Measurements from ENCODE around the gene COLEC12.

The COLEC12 gene

DNA sequence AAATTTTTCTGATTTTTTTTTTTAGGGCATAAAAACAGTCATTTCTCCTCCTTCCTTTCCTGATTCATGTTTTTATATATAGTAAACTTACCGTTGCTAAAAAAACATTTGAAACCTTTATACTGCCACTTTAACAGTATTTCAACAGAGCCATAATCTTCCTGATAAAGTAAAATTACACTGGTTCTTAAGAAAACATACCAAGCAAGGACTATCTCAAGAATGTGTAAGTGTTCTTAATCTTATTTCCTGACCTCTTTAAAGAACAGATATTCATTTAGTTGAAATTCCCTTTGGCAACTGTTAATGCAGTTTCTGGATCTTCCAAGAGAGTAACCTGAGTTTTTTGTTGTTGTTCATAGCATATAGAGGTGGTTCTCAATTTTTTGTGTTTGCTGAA is 26.6 kb upstream of the COLEC12 start:
- H3K9ac ChIP-seq (ENCODE audit: low read depth, low read length, poor library complexity, severe bottlenecking), result no peak overlapping the region
- no peak overlapping the region for H3K4me3 ChIP-seq (ENCODE audit: low read length, poor library complexity, severe bottlenecking)
- no peaks in the 10 kb centered on the region for H3K79me2 ChIP-seq (ENCODE audit: insufficient read depth, low read length)
- H4K20me1 ChIP-seq (ENCODE audit: insufficient read depth, low read length, poor library complexity, severe bottlenecking), result no peaks in the 10 kb centered on the region
- no peaks in the 10 kb centered on the region for H3K9me2 ChIP-seq (replicated peaks; ENCODE audit: low read depth, low read length)
- H3K9me3 ChIP-seq (ENCODE audit: insufficient read depth, low read depth, low read length), result peaks cover 10% of the 10 kb centered on the region; the same call in 1 of the 2 replicates
- no peaks in the 10 kb centered on the region for H3K36me3 ChIP-seq (ENCODE audit: insufficient read depth, low read length)
- H3K4me2 ChIP-seq (ENCODE audit: low read depth, low read length, poor library complexity, severe bottlenecking), result no peak overlapping the region
- no peaks in the 10 kb centered on the region for H3K27me3 ChIP-seq (ENCODE audit: insufficient read depth, low read length, poor library complexity, severe bottlenecking)
- H2AFZ ChIP-seq (ENCODE audit: low read length), result no peak overlapping the region
- no peak for TF ChIP-seq CTCF (conservative IDR thresholded peaks at IDR 0.05; ENCODE audit: low read length)
- TF ChIP-seq EZH2phosphoT487 (IDR thresholded peaks at IDR 0.05; ENCODE audit: borderline replicate concordance), result no peak
- no peaks in the 10 kb centered on the region for H3F3A ChIP-seq (ENCODE audit: low read depth)
- no peaks in the 10 kb centered on the region for H3K4me1 ChIP-seq (ENCODE audit: insufficient read depth, low read length, poor library complexity, severe bottlenecking)

- no peak overlapping the region for H2AFZ ChIP-seq (ENCODE audit: low read length)
- no peak overlapping the region for H3K4me3 ChIP-seq (ENCODE audit: low read length, poor library complexity, severe bottlenecking)
- H3K4me2 ChIP-seq (ENCODE audit: low read depth, low read length, poor library complexity, severe bottlenecking), result no peak overlapping the region
- no peaks in the 10 kb centered on the region for H3F3A ChIP-seq (ENCODE audit: low read depth)
- H3K79me2 ChIP-seq (ENCODE audit: insufficient read depth, low read length), result no peaks in the 10 kb centered on the region
- no peak for TF ChIP-seq EZH2phosphoT487 (IDR thresholded peaks at IDR 0.05; ENCODE audit: borderline replicate concordance)
- no peak for TF ChIP-seq CTCF (conservative IDR thresholded peaks at IDR 0.05; ENCODE audit: low read length)
- no peaks in the 10 kb centered on the region for H4K20me1 ChIP-seq (ENCODE audit: insufficient read depth, low read length, poor library complexity, severe bottlenecking)
- H3K9me2 ChIP-seq (replicated peaks; ENCODE audit: low read depth, low read length), result no peaks in the 10 kb centered on the region
- H3K9me3 ChIP-seq (ENCODE audit: insufficient read depth, low read depth, low read length), result peaks cover 10% of the 10 kb centered on the region; the same call in 1 of the 2 replicates
- no peaks in the 10 kb centered on the region for H3K4me1 ChIP-seq (ENCODE audit: insufficient read depth, low read length, poor library complexity, severe bottlenecking)
- H3K36me3 ChIP-seq (ENCODE audit: insufficient read depth, low read length), result no peaks in the 10 kb centered on the region
- H3K27me3 ChIP-seq (ENCODE audit: insufficient read depth, low read length, poor library complexity, severe bottlenecking), result no peaks in the 10 kb centered on the region
- no peak overlapping the region for H3K9ac ChIP-seq (ENCODE audit: low read depth, low read length, poor library complexity, severe bottlenecking)
Observed at GRCh38 chr18:526681-527080, 26.2 kb upstream of the COLEC12 start.

- H3K9me3 ChIP-seq (ENCODE audit: insufficient read depth, low read depth, low read length), result peaks cover 5% of the 10 kb centered on the region; the same call in 1 of the 2 replicates
- no peak overlapping the region for H3K4me2 ChIP-seq (ENCODE audit: low read depth, low read length, poor library complexity, severe bottlenecking)
Observed at GRCh38 chr18:525036-525797, 24.7 kb upstream of the COLEC12 start.

More at GRCh38 chr18:525036-525797, 24.7 kb upstream of the COLEC12 start:
- Histone ChIP-seq H3K4me1 (ENCODE audit: insufficient read depth, low read length, poor library complexity, severe bottlenecking) (no peaks in the 10 kb centered on the region), H3K9ac (ENCODE audit: low read depth, low read length, poor library complexity, severe bottlenecking) (no peak overlapping the region), H4K20me1 (ENCODE audit: insufficient read depth, low read length, poor library complexity, severe bottlenecking) (no peaks in the 10 kb centered on the region), H3K36me3 (ENCODE audit: insufficient read depth, low read length) (no peaks in the 10 kb centered on the region), H3K9me2 (replicated peaks; ENCODE audit: low read depth, low read length) (no peaks in the 10 kb centered on the region), H3K79me2 (ENCODE audit: insufficient read depth, low read length) (no peaks in the 10 kb centered on the region), H3K27me3 (ENCODE audit: insufficient read depth, low read length, poor library complexity, severe bottlenecking) (no peaks in the 10 kb centered on the region), H3K4me3 (ENCODE audit: low read length, poor library complexity, severe bottlenecking) (no peak overlapping the region), H2AFZ (ENCODE audit: low read length) (no peak overlapping the region), H3F3A (ENCODE audit: low read depth) (no peaks in the 10 kb centered on the region)
- no peak for TF ChIP-seq CTCF (conservative IDR thresholded peaks at IDR 0.05; ENCODE audit: low read length)
